Fibroblast of lung (primary cell): ENCODE data around the gene ARID3A. TPM values are rescaled to one million over a fixed set of nuclear protein-coding genes. Genes with fewer than 3 reads are reported as not detected.
A peak's percentile ranks its signal among the peaks of the same experiment; 100 is the strongest.
"Not testable (repeated sequence)": the region's sequence is repeated elsewhere in the genome, so short reads cannot be mapped to it uniquely, and the experiment has no call there.

ENCODE experiments used
- DNase-seq, 2 donors: peaks; one replicate each; pipeline versions ENCODE4 v3.0.0 to v3.0.0-alpha.2; 2010; ENCODE audit warnings: low read depth in 2 of 2
- H2AFZ ChIP-seq: 2 replicates; pipeline ENCODE4 v1.5.1; 2012; ENCODE audit warnings: low read length, control low read depth, inconsistent platforms
- H3K27ac ChIP-seq: 2 replicates; pipeline ENCODE4 v1.5.1; 2011; ENCODE audit warnings: low read length, control low read depth; ENCODE audit not compliant: insufficient read depth
- H3K27me3 ChIP-seq: 2 replicates; pipeline ENCODE4 v1.5.1; 2011; ENCODE audit warnings: mild to moderate bottlenecking, low read length; ENCODE audit not compliant: control insufficient read depth, insufficient read depth
- H3K36me3 ChIP-seq: 2 replicates; pipeline ENCODE4 v1.5.1; 2011; ENCODE audit warnings: low read length; ENCODE audit not compliant: control insufficient read depth, insufficient read depth
- H3K4me1 ChIP-seq: 2 replicates; pipeline ENCODE4 v1.5.1; 2011; ENCODE audit warnings: low read length; ENCODE audit not compliant: control insufficient read depth, insufficient read depth; ENCODE audit errors: extremely low read depth
- H3K4me2 ChIP-seq: 2 replicates; pipeline ENCODE4 v1.5.1; 2011; ENCODE audit warnings: low read length, control low read depth; ENCODE audit not compliant: insufficient read depth; ENCODE audit errors: extremely low read depth
- H3K4me3 ChIP-seq, 4 experiments: fragments of 200-600 bp in 1 of 4; sonication (generic) in 1 of 4; replicated peaks in 1 of 4; 2 replicates each; pipeline ENCODE4 v1.5.1; 2011 to 2016; ENCODE audit warnings: low read length in 4 of 4, low read depth in 3 of 4, mild to moderate bottlenecking in 3 of 4, control low read depth in 2 of 4, inconsistent platforms in 1 of 4, mixed read lengths in 1 of 4; ENCODE audit not compliant: insufficient read depth in 1 of 4; ENCODE audit errors: control extremely low read depth in 1 of 4
- H3K79me2 ChIP-seq: 2 replicates; pipeline ENCODE4 v1.5.1; 2012; ENCODE audit warnings: mild to moderate bottlenecking, low read length, inconsistent platforms; ENCODE audit not compliant: control insufficient read depth, insufficient read depth
- H3K9ac ChIP-seq: 2 replicates; pipeline ENCODE4 v1.5.1; 2011; ENCODE audit warnings: mild to moderate bottlenecking, low read length, control low read depth; ENCODE audit not compliant: insufficient read depth
- H3K9me3 ChIP-seq: 2 replicates; pipeline ENCODE4 v1.5.1; 2012; ENCODE audit warnings: low read depth, low read length; ENCODE audit not compliant: control insufficient read depth, insufficient read depth
- H4K20me1 ChIP-seq: 2 replicates; pipeline ENCODE4 v1.5.1; 2011; ENCODE audit warnings: low read length; ENCODE audit not compliant: control insufficient read depth, insufficient read depth; ENCODE audit errors: extremely low read depth
- EZH2 ChIP-seq: IDR thresholded peaks from 2 replicates; pipeline ENCODE4 v1.5.1; 2012; ENCODE audit warnings: low read length, control low read depth, mild to moderate bottlenecking; ENCODE audit errors: missing control alignments
- polyA plus RNA-seq, 2 donors: library from polyadenylated mRNA; depleted of rRNA in 1 of 2; stranded (reverse) in 1 of 2; unstranded in 1 of 2; fragments of >200 nt; gene quantifications; 2 replicates each; pipeline ENCODE4 v1.2.1, GENCODE V29; 2011 to 2012; ENCODE audit warnings: missing spikeins in 1 of 2
- total RNA-seq: library from RNA; depleted of rRNA; stranded (reverse); fragments of >200 nt; gene quantifications from 2 replicates; pipeline ENCODE4 v1.2.1, GENCODE V29; 2014
- TF ChIP-seq, protein P1 (sequence below), 2 donors: IDR thresholded peaks in 1 of 2; conservative IDR thresholded peaks in 1 of 2; 1 replicate in 1 of 2; 2 replicates in 1 of 2; pipeline ENCODE4 v1.5.1; 2011 to 2012; ENCODE audit warnings: low read length in 2 of 2, control low read depth in 1 of 2, inconsistent platforms in 1 of 2, low read depth in 1 of 2, mild to moderate bottlenecking in 1 of 2

The ARID3A gene
- total and polyA plus RNA-seq, 2 donors (not counting 1 experiment from before 2014, with no cell fraction given), result 6.4 to 14.9 TPM

DNA sequence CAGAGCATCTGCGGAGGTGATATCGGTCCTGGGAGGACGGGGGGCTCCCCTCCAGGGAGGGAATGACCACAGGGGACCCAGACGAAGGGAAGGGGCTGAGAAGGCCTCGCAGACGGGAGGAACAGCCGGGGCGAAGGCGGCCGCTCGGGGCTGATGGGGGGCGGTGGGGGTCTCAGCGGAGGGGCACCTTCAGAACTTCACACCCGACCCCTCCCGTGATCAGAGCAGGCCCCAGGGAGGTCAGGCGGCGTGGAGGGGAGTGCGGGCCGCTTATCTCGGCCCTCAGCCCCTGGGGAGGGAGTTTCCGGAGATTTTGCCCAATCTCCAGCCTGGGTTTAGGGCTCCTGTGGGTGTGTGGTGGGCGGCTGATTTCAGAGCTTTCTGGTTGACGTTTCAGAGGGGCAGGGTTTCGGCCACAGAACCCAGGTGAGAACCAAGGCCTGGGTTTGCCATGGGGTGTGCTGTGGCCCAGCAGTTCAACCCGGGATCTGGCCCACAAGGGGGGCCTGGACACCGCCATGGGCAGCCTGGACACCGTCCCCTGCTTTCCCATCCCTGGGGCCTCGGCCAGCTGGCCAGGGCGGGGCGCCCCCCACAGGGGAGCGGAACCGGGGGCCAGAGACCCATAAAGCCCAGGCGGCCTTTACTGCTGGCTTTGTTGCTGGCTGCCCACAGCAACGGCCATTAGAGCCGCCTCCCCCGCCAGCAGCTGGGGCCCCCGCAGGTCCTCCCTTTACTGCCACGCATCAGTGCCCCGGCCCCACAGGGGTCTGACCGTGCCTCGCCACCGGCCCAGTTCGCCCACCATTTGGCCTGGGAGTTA lies 29.0 kb downstream of the ARID3A start:
- H3K9me3 ChIP-seq, result no peaks in the 10 kb centered on the region
- no peaks in the 10 kb centered on the region for H4K20me1 ChIP-seq
- no peaks in the 10 kb centered on the region for H3K36me3 ChIP-seq
- no peak overlapping the region for H3K4me3 ChIP-seq
- no peak for DNase-seq
- no peak overlapping the region for H3K9ac ChIP-seq
- TF ChIP-seq, protein P1, sequence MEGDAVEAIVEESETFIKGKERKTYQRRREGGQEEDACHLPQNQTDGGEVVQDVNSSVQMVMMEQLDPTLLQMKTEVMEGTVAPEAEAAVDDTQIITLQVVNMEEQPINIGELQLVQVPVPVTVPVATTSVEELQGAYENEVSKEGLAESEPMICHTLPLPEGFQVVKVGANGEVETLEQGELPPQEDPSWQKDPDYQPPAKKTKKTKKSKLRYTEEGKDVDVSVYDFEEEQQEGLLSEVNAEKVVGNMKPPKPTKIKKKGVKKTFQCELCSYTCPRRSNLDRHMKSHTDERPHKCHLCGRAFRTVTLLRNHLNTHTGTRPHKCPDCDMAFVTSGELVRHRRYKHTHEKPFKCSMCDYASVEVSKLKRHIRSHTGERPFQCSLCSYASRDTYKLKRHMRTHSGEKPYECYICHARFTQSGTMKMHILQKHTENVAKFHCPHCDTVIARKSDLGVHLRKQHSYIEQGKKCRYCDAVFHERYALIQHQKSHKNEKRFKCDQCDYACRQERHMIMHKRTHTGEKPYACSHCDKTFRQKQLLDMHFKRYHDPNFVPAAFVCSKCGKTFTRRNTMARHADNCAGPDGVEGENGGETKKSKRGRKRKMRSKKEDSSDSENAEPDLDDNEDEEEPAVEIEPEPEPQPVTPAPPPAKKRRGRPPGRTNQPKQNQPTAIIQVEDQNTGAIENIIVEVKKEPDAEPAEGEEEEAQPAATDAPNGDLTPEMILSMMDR (conservative IDR thresholded peaks at IDR 0.05 in 1 of 2, IDR thresholded peaks at IDR 0.05 in 1 of 2; ENCODE audit: low read depth in 1 of 2, low read length in 2 of 2), result no peak
- no peak for TF ChIP-seq EZH2
- H3K79me2 ChIP-seq, result peaks cover 16% of the 10 kb centered on the region
- no peaks in the 10 kb centered on the region for H3K27me3 ChIP-seq
- no peak overlapping the region for H3K27ac ChIP-seq
- H2AFZ ChIP-seq, result no peak overlapping the region
- no peak overlapping the region for H3K4me2 ChIP-seq
- H3K4me1 ChIP-seq, result peaks cover 6% of the 10 kb centered on the region

DNA sequence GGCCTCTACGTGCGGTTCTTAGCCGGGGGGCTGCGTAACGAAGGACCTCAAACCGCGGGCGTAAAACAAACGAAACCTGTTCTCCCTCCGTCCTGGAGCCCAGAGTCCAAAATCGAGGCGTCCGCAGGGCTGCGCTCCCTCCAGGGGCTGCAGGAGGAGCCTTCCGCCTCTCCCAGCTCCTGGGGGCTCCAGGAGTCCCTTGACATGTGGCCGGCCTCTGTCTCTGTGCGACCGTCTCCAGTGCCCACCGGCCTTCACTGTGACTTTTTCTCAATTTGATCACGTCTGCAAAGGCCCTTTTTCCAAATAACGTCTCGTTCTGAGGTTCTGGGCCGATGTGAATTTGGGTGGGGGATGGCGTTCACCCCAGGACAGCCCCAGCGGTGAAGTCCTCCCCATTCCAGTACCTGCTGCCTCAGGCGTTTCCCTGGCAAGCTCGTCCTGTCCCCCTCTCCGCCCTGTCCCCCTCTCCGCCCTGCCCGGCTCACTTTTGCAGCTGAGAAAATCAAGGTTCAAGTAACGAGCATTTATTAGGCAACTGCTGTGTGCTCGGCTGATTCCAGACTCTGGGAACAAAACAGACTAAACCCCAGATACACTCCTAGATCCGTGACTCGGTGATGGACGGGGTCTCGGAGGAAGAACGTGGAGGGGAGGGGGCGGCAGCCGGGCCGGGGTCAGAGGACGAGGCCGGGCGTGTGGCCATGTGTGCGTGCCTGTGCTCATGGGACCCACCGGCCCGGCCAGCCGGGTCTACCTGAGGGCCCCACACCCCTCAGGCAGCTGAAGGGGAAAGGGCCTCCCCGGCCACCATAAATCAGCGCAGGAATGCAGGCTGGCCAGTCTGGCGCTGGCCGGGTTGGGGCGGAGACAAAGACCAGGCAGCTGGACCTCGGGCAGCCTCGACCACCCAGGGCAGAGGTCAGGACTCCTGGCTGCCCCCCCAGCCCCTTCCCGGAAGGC lies 30.2 kb downstream of the ARID3A start:
- Histone ChIP-seq H3K4me1 (peaks cover 6% of the 10 kb centered on the region), H3K27me3 (no peaks in the 10 kb centered on the region), H3K4me2 (no peak overlapping the region), H3K79me2 (peaks cover 16% of the 10 kb centered on the region), H3K9ac (no peak overlapping the region), H3K9me3 (no peaks in the 10 kb centered on the region), H3K27ac (no peak overlapping the region), H4K20me1 (no peaks in the 10 kb centered on the region), H3K4me3 (no peak overlapping the region), H3K36me3 (no peaks in the 10 kb centered on the region), H2AFZ (no peak overlapping the region)
- DNase-seq, result no peak
- no peak for TF ChIP-seq EZH2

DNA sequence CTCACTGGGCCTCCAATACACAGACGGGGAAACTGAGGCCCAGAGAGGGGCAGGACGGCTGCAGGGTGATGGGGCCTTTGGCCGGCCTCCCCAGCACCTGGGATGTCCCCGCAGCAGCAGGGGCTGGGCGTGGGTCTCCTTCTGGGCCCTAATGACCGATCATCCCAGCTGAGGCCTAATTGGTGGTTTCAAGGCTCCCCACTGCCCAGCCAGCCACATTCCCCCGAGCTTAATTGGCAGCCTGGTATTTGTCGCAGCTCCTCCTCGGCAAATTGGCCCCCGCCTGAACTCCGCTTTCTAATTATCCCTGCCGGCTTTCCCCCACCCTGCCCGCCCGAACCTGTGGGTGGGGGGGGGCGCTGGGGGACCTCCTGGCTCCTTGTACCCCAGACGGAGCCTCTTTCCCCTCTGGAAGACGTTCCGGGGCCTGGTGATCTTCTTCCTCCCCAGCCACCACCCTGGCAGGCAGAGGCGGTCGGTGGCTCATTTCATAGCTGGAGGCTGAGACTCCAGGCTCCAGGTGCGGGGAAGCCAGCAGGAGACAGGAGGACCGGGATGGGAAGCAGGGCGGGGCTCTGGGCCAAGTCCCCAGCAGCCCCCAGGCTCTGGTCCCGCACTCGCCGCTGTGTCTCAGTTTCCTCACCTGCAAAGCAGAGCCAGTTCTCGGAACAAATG lies 31.1 kb downstream of the ARID3A start:
- Histone ChIP-seq H3K9me3 (no peaks in the 10 kb centered on the region), H3K4me1 (peaks cover 7% of the 10 kb centered on the region), H3K27ac (no peak overlapping the region), H3K9ac (no peak overlapping the region), H3K79me2 (peaks cover 16% of the 10 kb centered on the region), H2AFZ (no peak overlapping the region), H3K4me3 (no peak overlapping the region), H3K4me2 (no peak overlapping the region), H3K36me3 (peaks cover under 1% of the 10 kb centered on the region), H3K27me3 (no peaks in the 10 kb centered on the region), H4K20me1 (no peaks in the 10 kb centered on the region)
- TF ChIP-seq EZH2, result no peak
- TF ChIP-seq, protein P1 (conservative IDR thresholded peaks at IDR 0.05 in 1 of 2, IDR thresholded peaks at IDR 0.05 in 1 of 2; ENCODE audit: low read depth in 1 of 2, low read length in 2 of 2), result no peak
- peak; percentile 21 to 65 for DNase-seq

DNA sequence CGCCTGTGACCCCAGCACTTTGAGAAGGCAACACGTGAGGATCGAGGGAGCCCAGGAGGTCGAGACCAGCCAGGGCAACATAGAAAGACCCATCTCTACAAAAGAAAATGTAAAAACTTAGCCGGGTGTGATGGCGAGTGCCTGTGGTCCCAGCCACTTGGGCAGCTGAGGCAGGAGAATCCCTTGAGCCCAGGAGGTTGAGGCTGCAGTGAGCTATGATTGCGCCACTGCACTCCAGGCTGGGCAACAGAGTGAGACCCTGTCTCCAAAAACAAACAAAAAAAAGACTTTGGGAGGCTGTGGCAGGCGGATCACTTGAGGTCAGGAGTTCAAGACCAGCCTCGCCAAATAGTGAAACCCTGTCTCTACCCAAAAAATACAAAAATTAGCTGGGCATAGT lies 31.7 kb downstream of the ARID3A start:
- H4K20me1 ChIP-seq, H3K4me3 ChIP-seq, H3K36me3 ChIP-seq, H3K27me3 ChIP-seq, H3K9ac ChIP-seq, DNase-seq, H3K27ac ChIP-seq, H2AFZ ChIP-seq, H3K9me3 ChIP-seq, H3K4me2 ChIP-seq, H3K4me1 ChIP-seq: not testable (repeated sequence)
- H3K79me2 ChIP-seq, result peaks cover 14% of the 10 kb centered on the region
